Measurements from ENCODE around the gene TTPAL.

GRCh38 chr20:44494681-44495080 lies 19.0 kb downstream of the TTPAL start:
- TF ChIP-seq CTCF (IDR thresholded peaks at IDR 0.05), result no peak
- no peak for TF ChIP-seq POLR2A (IDR thresholded peaks at IDR 0.05)
- TF ChIP-seq EP300 (IDR thresholded peaks at IDR 0.05), result no peak
- TF ChIP-seq POLR2AphosphoS5 (IDR thresholded peaks at IDR 0.05), result no peak

Measured in gastroesophageal sphincter (tissue), 3 donors.